ENCODE measurements around the gene CFAP46. TPM values are rescaled to one million over a fixed set of nuclear protein-coding genes. Genes with fewer than 3 reads are reported as not detected.
"Not testable (repeated sequence)": the region's sequence is repeated elsewhere in the genome, so short reads cannot be mapped to it uniquely, and the experiment has no call there.

The CFAP46 gene
- total RNA-seq, 1 donor from 2014 or later: not detected

DNA sequence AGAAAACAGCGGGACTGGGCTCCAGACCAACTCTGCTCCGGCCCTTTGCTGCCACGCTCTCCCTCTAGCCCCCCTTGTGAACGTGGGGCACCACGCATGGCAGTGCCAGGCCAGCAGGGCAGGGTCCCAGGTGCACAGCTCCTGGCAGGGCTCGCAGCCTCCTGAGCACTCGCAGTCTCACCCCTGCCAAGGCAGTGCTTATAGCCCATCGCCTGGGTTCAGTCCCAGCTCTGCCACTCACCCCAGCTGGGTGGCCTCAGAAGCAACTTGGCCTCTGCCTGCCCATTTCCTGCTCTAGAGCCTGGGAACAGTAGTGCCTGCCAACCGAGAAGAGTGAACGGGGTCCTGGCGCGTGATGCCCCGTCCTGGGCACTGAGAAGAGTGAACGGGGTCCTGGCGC, 36.3 kb downstream of the CFAP46 start:
- Histone ChIP-seq H3K9me3 (peaks cover 0 to 3% of the 10 kb centered on the region in 2 donors), H3K27me3 (no peaks in the 10 kb centered on the region), H3K4me1 (no peaks in the 10 kb centered on the region), H3K36me3 (no peaks in the 10 kb centered on the region), H3K4me3 (no peak overlapping the region), H3K27ac (no peak overlapping the region)
- TF ChIP-seq, protein P1, sequence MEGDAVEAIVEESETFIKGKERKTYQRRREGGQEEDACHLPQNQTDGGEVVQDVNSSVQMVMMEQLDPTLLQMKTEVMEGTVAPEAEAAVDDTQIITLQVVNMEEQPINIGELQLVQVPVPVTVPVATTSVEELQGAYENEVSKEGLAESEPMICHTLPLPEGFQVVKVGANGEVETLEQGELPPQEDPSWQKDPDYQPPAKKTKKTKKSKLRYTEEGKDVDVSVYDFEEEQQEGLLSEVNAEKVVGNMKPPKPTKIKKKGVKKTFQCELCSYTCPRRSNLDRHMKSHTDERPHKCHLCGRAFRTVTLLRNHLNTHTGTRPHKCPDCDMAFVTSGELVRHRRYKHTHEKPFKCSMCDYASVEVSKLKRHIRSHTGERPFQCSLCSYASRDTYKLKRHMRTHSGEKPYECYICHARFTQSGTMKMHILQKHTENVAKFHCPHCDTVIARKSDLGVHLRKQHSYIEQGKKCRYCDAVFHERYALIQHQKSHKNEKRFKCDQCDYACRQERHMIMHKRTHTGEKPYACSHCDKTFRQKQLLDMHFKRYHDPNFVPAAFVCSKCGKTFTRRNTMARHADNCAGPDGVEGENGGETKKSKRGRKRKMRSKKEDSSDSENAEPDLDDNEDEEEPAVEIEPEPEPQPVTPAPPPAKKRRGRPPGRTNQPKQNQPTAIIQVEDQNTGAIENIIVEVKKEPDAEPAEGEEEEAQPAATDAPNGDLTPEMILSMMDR (IDR thresholded peaks at IDR 0.05): no peak
- no peak for DNase-seq (ENCODE audit: low spot score in 2 of 2)
- intact Hi-C loops (cut with DNase I): no loop called here

DNA sequence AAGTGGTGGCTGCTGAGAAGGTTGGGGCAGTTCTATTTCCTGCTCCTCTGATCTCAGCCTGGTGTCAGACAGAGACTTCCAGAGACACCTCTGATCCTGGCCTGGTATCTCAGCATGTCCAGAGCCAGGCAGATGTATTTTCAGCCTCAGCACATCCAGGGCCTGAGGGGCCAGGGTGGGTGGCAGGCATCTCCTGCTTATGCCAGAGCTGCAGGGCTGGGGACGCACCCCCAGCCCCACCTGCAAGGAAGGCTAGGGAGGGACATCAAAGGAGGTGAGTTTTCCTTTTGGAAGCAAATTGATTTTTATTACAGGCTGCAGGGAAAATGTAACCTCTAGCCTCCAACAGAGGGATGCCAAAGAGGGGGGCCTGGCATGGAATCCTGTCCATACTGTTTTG, 36.7 kb downstream of the CFAP46 start:
- TF ChIP-seq, protein P1 (IDR thresholded peaks at IDR 0.05): no peak
- Histone ChIP-seq H3K27ac (no peak overlapping the region), H3K9me3 (peaks cover 0 to 3% of the 10 kb centered on the region in 2 donors), H3K36me3 (no peaks in the 10 kb centered on the region), H3K4me1 (no peaks in the 10 kb centered on the region), H3K4me3 (no peak overlapping the region), H3K27me3 (no peaks in the 10 kb centered on the region)
- intact Hi-C loops (cut with DNase I): no loop called here
- DNase-seq (ENCODE audit: low spot score in 2 of 2): no peak

DNA sequence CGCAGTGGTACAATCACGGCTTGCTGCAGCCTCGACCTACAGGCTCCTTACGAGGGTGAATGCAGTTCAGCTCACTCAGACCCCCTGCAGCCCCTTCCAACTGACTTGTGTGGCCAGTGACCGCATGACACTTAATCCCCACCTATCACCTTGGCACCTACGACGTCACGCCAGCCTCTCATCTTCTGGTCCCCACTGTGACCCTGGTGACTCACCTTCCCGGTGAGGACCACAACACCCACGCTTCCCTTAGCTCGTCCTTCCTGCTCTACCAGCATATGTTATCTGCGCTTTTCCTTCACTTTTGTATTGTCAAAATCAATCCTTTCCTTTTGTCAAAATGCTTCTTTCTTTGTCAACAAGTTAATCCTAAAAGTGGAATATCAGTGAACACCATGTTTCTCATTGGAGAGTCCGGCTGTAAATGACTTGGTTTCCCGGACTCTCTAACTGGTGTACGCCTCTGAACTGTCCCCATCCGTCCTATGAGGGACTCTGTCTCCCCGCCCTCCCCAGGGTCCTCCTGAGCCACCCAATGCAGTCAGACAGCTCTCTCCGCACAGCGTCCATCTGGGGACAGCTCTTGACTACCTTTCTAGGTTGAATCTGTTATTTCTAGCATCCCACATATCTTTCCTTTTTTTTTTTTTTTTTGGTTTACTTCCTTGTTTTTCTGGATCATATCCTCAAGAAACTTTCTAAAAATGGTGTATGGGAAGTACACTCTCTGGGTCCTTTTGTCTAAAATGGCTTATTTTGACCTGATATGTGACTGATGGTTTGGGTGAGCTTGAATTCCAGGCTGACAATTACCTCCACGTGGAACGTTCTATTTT, 37.3 kb downstream of the CFAP46 start:
- Histone ChIP-seq H3K27ac (no peak overlapping the region), H3K36me3 (no peaks in the 10 kb centered on the region), H3K4me3 (no peak overlapping the region), H3K4me1 (no peaks in the 10 kb centered on the region), H3K9me3 (peaks cover 0 to 3% of the 10 kb centered on the region in 2 donors), H3K27me3 (no peaks in the 10 kb centered on the region)
- DNase-seq (ENCODE audit: low spot score in 2 of 2): no peak
- intact Hi-C loops (cut with DNase I): no loop called here
- TF ChIP-seq, protein P1 (IDR thresholded peaks at IDR 0.05): no peak

DNA sequence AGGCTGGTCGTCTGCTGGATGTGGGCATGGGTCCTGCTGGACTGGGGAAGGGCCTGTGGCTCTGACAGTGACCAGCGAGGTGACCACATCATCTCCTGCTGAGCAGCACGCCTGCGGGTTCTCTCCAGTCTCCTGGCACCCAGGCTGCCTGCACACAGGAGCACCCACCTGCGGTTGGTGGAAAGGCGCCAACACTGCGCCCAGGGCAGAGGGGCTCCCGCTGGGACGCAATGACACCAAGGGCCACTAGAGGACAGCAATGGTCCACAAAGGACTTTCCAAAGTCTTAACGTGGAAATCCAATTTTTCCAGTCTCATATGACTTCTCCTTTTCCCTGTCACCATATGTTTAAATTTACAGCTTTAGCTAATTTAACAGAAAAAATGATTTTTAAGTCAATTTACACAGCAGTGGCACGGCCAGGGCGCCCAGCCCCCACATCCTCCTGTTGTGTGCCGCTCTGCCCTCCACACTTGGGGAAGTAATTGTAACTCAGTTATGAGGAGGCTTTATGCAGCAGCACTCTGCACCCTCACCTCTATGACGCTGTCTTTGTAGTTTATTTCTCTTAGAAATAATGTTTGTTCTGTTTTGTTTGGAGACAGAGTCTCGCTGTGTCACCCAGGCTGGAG, 38.1 kb downstream of the CFAP46 start:
- intact Hi-C loops (cut with DNase I): no loop called here
- TF ChIP-seq, protein P1 (IDR thresholded peaks at IDR 0.05): peak; percentile 19 to 36 (median 24)
- H3K27ac ChIP-seq: no peak overlapping the region
- no peak overlapping the region for H3K4me3 ChIP-seq
- DNase-seq (ENCODE audit: low spot score in 2 of 2): no peak
- peaks cover 0 to 3% of the 10 kb centered on the region in 2 donors for H3K9me3 ChIP-seq
- H3K27me3 ChIP-seq: no peaks in the 10 kb centered on the region
- no peaks in the 10 kb centered on the region for H3K36me3 ChIP-seq
- no peaks in the 10 kb centered on the region for H3K4me1 ChIP-seq

DNA sequence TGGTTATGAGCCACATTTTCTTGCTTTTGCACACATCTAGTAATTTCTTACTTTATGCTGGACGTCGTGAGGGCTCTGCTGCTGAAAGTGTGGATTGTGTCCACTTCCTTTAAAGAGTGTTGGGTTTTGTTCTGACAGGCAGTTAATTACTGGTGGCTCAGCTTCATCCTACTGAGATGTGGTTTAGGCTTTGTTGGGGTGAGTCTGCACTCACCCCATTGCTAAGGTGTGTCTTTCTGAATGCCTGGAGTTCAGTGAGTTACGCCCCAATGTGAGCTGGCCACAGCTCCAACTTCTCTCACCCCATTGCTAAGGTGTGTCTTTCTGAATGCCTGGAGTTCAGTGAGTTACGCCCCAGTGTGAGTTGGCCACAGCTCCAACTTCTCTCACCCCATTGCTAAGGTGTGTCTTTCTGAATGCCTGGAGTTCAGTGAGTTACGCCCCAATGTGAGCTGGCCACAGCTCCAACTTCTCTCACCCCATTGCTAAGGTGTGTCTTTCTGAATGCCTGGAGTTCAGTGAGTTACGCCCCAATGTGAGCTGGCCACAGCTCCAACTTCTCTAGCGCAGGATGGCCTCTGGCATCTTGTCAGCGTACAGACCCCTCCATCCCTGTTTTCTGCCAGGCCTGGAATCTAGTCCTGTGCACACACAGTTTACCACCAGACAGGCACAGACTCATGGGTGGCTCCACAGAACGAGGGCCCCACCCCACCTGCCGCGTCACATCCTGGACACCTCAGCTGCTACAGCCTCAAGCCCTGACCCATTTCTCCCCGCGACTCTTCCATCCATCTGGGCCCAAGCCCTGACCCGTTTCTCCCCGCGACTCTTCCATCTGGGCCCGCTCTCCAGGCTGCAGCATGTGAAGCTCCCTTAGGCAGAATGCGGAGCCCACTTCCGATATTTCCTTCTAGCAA, 39.5 kb downstream of the CFAP46 start:
- H3K27ac ChIP-seq; H3K9me3 ChIP-seq; H3K27me3 ChIP-seq; H3K4me1 ChIP-seq; H3K36me3 ChIP-seq; DNase-seq (ENCODE audit: low spot score in 2 of 2); intact Hi-C loops (cut with DNase I); H3K4me3 ChIP-seq: not testable (repeated sequence)
